ENCODE data around the gene NCK1.

NCK1 gene

GRCh38 chr3:136861890-136862616, at the start of gene NCK1:
NCK1 (plus strand) TSS chr3:136862208; CDS start chr3:136928002, 65,794 bp downstream.
- DNase-seq (ENCODE audit: low read depth in 2 of 2), result peak; percentile 93 to 98

- no peak for DNase-seq (ENCODE audit: low read depth in 2 of 2)
Measured at GRCh38 chr3:136817448-136817847, 44.6 kb upstream of the NCK1 start.

GRCh38 chr3:136818191-136818768, 43.7 kb upstream of the NCK1 start:
- peak; percentile 33 to 34 for DNase-seq (ENCODE audit: low read depth in 2 of 2)

- DNase-seq (ENCODE audit: low read depth in 2 of 2), result peak; percentile 15 to 24
Measured at GRCh38 chr3:136818769-136819391, 43.1 kb upstream of the NCK1 start, which contains the start of gene SLC35G2. SLC35G2 (plus strand) TSS chr3:136819126; CDS start chr3:136854461, 35,335 bp downstream.

GRCh38 chr3:136819392-136819730, 42.6 kb upstream of the NCK1 start:
- peak; percentile 6 to 15 for DNase-seq (ENCODE audit: low read depth in 2 of 2)

GRCh38 chr3:136819731-136820679, 42.0 kb upstream of the NCK1 start:
- DNase-seq (ENCODE audit: low read depth in 2 of 2), result peak; percentile 4 to 7

- no peak for DNase-seq (ENCODE audit: low read depth in 2 of 2)
Measured at GRCh38 chr3:136831461-136831860, 30.5 kb upstream of the NCK1 start.

- DNase-seq (ENCODE audit: low read depth in 2 of 2), result no peak
Measured at GRCh38 chr3:136835089-136835812, 26.8 kb upstream of the NCK1 start.

GRCh38 chr3:136835813-136836510, 26.0 kb upstream of the NCK1 start:
- no peak for DNase-seq (ENCODE audit: low read depth in 2 of 2)

GRCh38 chr3:136836511-136837156, 25.4 kb upstream of the NCK1 start:
- no peak for DNase-seq (ENCODE audit: low read depth in 2 of 2)

- no peak for DNase-seq (ENCODE audit: low read depth in 2 of 2)
Measured at GRCh38 chr3:136838641-136839555, 23.1 kb upstream of the NCK1 start.

GRCh38 chr3:136839556-136839931, 22.5 kb upstream of the NCK1 start:
- no peak for DNase-seq (ENCODE audit: low read depth in 2 of 2)

- DNase-seq (ENCODE audit: low read depth in 2 of 2), result no peak
Measured at GRCh38 chr3:136840252-136840651, 21.8 kb upstream of the NCK1 start.

GRCh38 chr3:136842294-136842693, 19.7 kb upstream of the NCK1 start:
- DNase-seq (ENCODE audit: low read depth in 2 of 2), result no peak

GRCh38 chr3:136844724-136845123, 17.3 kb upstream of the NCK1 start:
- DNase-seq (ENCODE audit: low read depth in 2 of 2), result no peak

GRCh38 chr3:136852180-136852579, 9.8 kb upstream of the NCK1 start:
- DNase-seq (ENCODE audit: low read depth in 2 of 2), result no peak

GRCh38 chr3:136856665-136857064, 5.3 kb upstream of the NCK1 start:
- DNase-seq (ENCODE audit: low read depth in 2 of 2), result no peak

GRCh38 chr3:136858381-136858780, 3.6 kb upstream of the NCK1 start:
- no peak for DNase-seq (ENCODE audit: low read depth in 2 of 2)

GRCh38 chr3:136860541-136860940, 1.5 kb upstream of the NCK1 start:
- no peak for DNase-seq (ENCODE audit: low read depth in 2 of 2)
